Measurements from ENCODE around the gene FAM228A. TPM values are rescaled to one million over a fixed set of nuclear protein-coding genes. Genes with fewer than 3 reads are reported as not detected.
A peak's percentile ranks its signal among the peaks of the same experiment; 100 is the strongest.
"Not testable (repeated sequence)": the region's sequence is repeated elsewhere in the genome, so short reads cannot be mapped to it uniquely, and the experiment has no call there.

The FAM228A gene
- 0.37 TPM for polyA plus RNA-seq (ENCODE audit: insufficient read length)

- no peak for DNase-seq
Measured at GRCh38 chr2:24174851-24175277, at the start of gene FAM228A. Gene FAM228A, plus strand, starts transcription at chr2:24175053. Its CDS starts 428 bp downstream, at chr2:24175481.

- DNase-seq: peak; percentile 55
Measured at GRCh38 chr2:24125956-24126355, 48.9 kb upstream of the FAM228A start.

- DNase-seq: no peak
Measured at GRCh38 chr2:24132543-24132942, 42.3 kb upstream of the FAM228A start.

- not testable (repeated sequence) for DNase-seq
Measured at GRCh38 chr2:24140305-24140704, 34.5 kb upstream of the FAM228A start.

- no peak for DNase-seq
Measured at GRCh38 chr2:24147364-24147763, 27.5 kb upstream of the FAM228A start.

- no peak for DNase-seq
Measured at GRCh38 chr2:24152413-24153197, 22.2 kb upstream of the FAM228A start.

- DNase-seq: no peak
Measured at GRCh38 chr2:24153478-24153877, 21.4 kb upstream of the FAM228A start.

GRCh38 chr2:24158131-24158530, 16.7 kb upstream of the FAM228A start:
- DNase-seq: no peak

- DNase-seq: no peak
Measured at GRCh38 chr2:24159708-24160107, 15.1 kb upstream of the FAM228A start.

GRCh38 chr2:24160761-24161160, 14.1 kb upstream of the FAM228A start:
- DNase-seq: no peak

GRCh38 chr2:24162494-24162893, 12.4 kb upstream of the FAM228A start:
- no peak for DNase-seq

- no peak for DNase-seq
Measured at GRCh38 chr2:24163186-24163585, 11.7 kb upstream of the FAM228A start.

GRCh38 chr2:24163601-24164000, 11.3 kb upstream of the FAM228A start:
- DNase-seq: no peak

GRCh38 chr2:24164416-24164973, 10.4 kb upstream of the FAM228A start:
- no peak for DNase-seq

GRCh38 chr2:24169023-24169422, 5.8 kb upstream of the FAM228A start:
- no peak for DNase-seq

GRCh38 chr2:24175631-24176187, 856 bp downstream of the FAM228A start:
- DNase-seq: no peak

- no peak for DNase-seq
Measured at GRCh38 chr2:24176326-24176725, 1.5 kb downstream of the FAM228A start.

GRCh38 chr2:24179683-24180082, 4.8 kb downstream of the FAM228A start:
- DNase-seq: no peak

- DNase-seq: no peak
Measured at GRCh38 chr2:24181849-24182248, 7.0 kb downstream of the FAM228A start.

- no peak for DNase-seq
Measured at GRCh38 chr2:24182507-24182906, 7.7 kb downstream of the FAM228A start.

- no peak for DNase-seq
Measured at GRCh38 chr2:24183366-24184069, 8.7 kb downstream of the FAM228A start.

GRCh38 chr2:24189551-24189950, 14.7 kb downstream of the FAM228A start:
- no peak for DNase-seq

- no peak for DNase-seq
Measured at GRCh38 chr2:24190503-24190902, 15.7 kb downstream of the FAM228A start.

Data from hindlimb muscle (tissue), 1 donor.